GM12878 (cell line): Measurements from ENCODE around the gene C10orf67. TPM values are rescaled to one million over a fixed set of nuclear protein-coding genes. Genes with fewer than 3 reads are reported as not detected.

Source experiments
- ATAC-seq: fragments of 200-7000 bp; cut with Tn5 transposase; 3 replicates; pipeline ENCODE4 v1.9.1; 2020; ENCODE audit warnings: mild to moderate bottlenecking, moderate library complexity
- BruUV-seq: library from RNA; stranded (reverse); fragments of 400-500 nt; replicated peaks from 2 replicates; lab custom pipeline; 2021; lab: Mats Ljungman, UMichigan
- CTCF ChIA-PET: fragments of 300-600 bp; sonication (Branson Sonifier 250); formaldehyde crosslinking; extraction: SDS; loops from one replicate; lab custom pipeline; 2021; ENCODE audit warnings: inconsistent platforms; lab: Yijun Ruan, JAX
- POLR2A ChIA-PET: fragments of 350-600 bp; formaldehyde crosslinking; extraction: SDS; loops from one replicate; lab custom pipeline; 2021; ENCODE audit warnings: inconsistent platforms; lab: Charles Lee
- RAD21 ChIA-PET: fragments of 300-600 bp; sonication (Branson Sonifier 250); formaldehyde crosslinking; loops from one replicate; lab custom pipeline; 2023; ENCODE audit warnings: antibody characterized with exemption; ENCODE audit not compliant: unreplicated experiment; lab: Charles Lee
- SMC1A ChIA-PET: fragments of 300-600 bp; sonication (Branson Sonifier 250); formaldehyde crosslinking; loops from one replicate; lab custom pipeline; 2023; ENCODE audit not compliant: unreplicated experiment, uncharacterized antibody; lab: Charles Lee
- DNase-seq: peaks from one replicate; pipeline ENCODE4 v3.0.0-alpha.2; 2011; ENCODE audit warnings: low read depth, low spot score
- FAIRE-seq: peaks from 3 replicates; lab custom pipeline; 2011; peaks lifted over from hg19 to GRCh38; lab: Jason Lieb, UNC
- H2AFZ ChIP-seq: 2 replicates; pipeline ENCODE4 v1.6.0; 2011; ENCODE audit warnings: low read depth, low read length, control low read depth; ENCODE audit not compliant: control insufficient read depth
- H3K27ac ChIP-seq: 2 replicates; pipeline ENCODE4 v1.5.1; 2011; ENCODE audit warnings: control low read depth; ENCODE audit not compliant: control insufficient read depth, insufficient read depth
- H3K27me3 ChIP-seq, 2 experiments: replicated peaks in 1 of 2; 2 replicates each; pipeline versions ENCODE4 v1.6.0 to v1.6.1; 2011; ENCODE audit warnings: low read length in 1 of 2; ENCODE audit not compliant: control insufficient read depth in 2 of 2, insufficient read depth in 2 of 2
- H3K36me3 ChIP-seq, 2 experiments: 2 replicates each; pipeline ENCODE4 v1.5.1; 2011; ENCODE audit warnings: low read length in 1 of 2; ENCODE audit not compliant: control insufficient read depth in 2 of 2, insufficient read depth in 2 of 2
- H3K4me1 ChIP-seq: 2 replicates; pipeline ENCODE4 v1.6.1; 2011; ENCODE audit warnings: mild to moderate bottlenecking, low read length, moderate library complexity, mixed read lengths; ENCODE audit not compliant: control insufficient read depth, insufficient read depth
- H3K4me2 ChIP-seq: 2 replicates; pipeline ENCODE4 v1.6.0; 2011; ENCODE audit warnings: control low read depth; ENCODE audit not compliant: control insufficient read depth, insufficient read depth
- H3K4me3 ChIP-seq: fragments of 200-600 bp; sonication (generic); 2 replicates; pipeline ENCODE4 v1.5.1; 2016
- H3K79me2 ChIP-seq: 2 replicates; pipeline ENCODE4 v1.6.0; 2011; ENCODE audit warnings: low read length; ENCODE audit not compliant: control insufficient read depth, insufficient read depth
- H3K9ac ChIP-seq: 2 replicates; pipeline ENCODE4 v1.8.0; 2011; ENCODE audit warnings: low read length, control low read depth, mixed read lengths; ENCODE audit not compliant: control insufficient read depth, insufficient read depth
- H3K9me3 ChIP-seq: replicated peaks from 3 replicates; pipeline ENCODE4 v1.5.1; 2011; ENCODE audit warnings: mild to moderate bottlenecking, low read length; ENCODE audit not compliant: control insufficient read depth, insufficient read depth
- H4K20me1 ChIP-seq: 2 replicates; pipeline ENCODE4 v1.6.0; 2011; ENCODE audit not compliant: control insufficient read depth, insufficient read depth
- BHLHE40 ChIP-seq, 2 experiments: fragments of 450-650 bp in 1 of 2; IDR thresholded peaks; 2 replicates each; pipeline ENCODE4 v1.6.1; 2011 to 2017; ENCODE audit warnings: low read depth in 2 of 2, borderline replicate concordance in 1 of 2, improper control_type of control experiment in 1 of 2, low read length in 1 of 2, mild to moderate bottlenecking in 1 of 2
- ETV6 ChIP-seq, 2 experiments: fragments of 450-650 bp in 1 of 2; IDR thresholded peaks in 1 of 2; conservative IDR thresholded peaks in 1 of 2; 2 replicates each; pipeline ENCODE4 v1.6.1; 2014; ENCODE audit warnings: antibody characterized with exemption in 1 of 2, borderline replicate concordance in 1 of 2, low read depth in 1 of 2, mild to moderate bottlenecking in 1 of 2, moderate library complexity in 1 of 2
- FOXM1 ChIP-seq: IDR thresholded peaks from 2 replicates; pipeline ENCODE4 v1.6.1; 2012; ENCODE audit warnings: low read depth, mild to moderate bottlenecking, inconsistent platforms, low read length, moderate library complexity
- IKZF2 ChIP-seq, 2 experiments: fragments of 450-650 bp; IDR thresholded peaks; 2 replicates each; pipeline ENCODE4 v1.6.1; 2017; ENCODE audit warnings: mild to moderate bottlenecking in 2 of 2, moderate library complexity in 2 of 2
- MTA3 ChIP-seq: IDR thresholded peaks from 2 replicates; pipeline ENCODE4 v1.6.1; 2012; ENCODE audit warnings: low read length, inconsistent platforms, borderline replicate concordance
- NR2C2 ChIP-seq: IDR thresholded peaks from 2 replicates; pipeline ENCODE4 v1.6.1; 2011; ENCODE audit warnings: borderline replicate concordance, low read depth; ENCODE audit not compliant: control insufficient read depth, insufficient read length
- POLR2AphosphoS5 ChIP-seq: IDR thresholded peaks from 2 replicates; pipeline ENCODE4 v1.6.1; 2011; ENCODE audit warnings: mild to moderate bottlenecking, low read length, inconsistent platforms
- SREBF2 ChIP-seq: IDR thresholded peaks from 2 replicates; pipeline ENCODE4 v1.6.1; 2012; ENCODE audit warnings: mild to moderate bottlenecking, low read length
- STAT3 ChIP-seq: IDR thresholded peaks from 2 replicates; pipeline ENCODE4 v1.6.1; 2011; ENCODE audit warnings: low read depth, low read length, improper control_type of control experiment
- TAF1 ChIP-seq: IDR thresholded peaks from 2 replicates; pipeline ENCODE4 v1.6.1; 2011; ENCODE audit warnings: mild to moderate bottlenecking, low read depth, low read length, borderline replicate concordance
- TCF12 ChIP-seq: IDR thresholded peaks from 2 replicates; pipeline ENCODE4 v1.6.1; 2011; ENCODE audit warnings: low read depth, mild to moderate bottlenecking, low read length
- ZNF217 ChIP-seq: fragments of 450-650 bp; IDR thresholded peaks from 2 replicates; pipeline ENCODE4 v1.6.1; 2017; ENCODE audit warnings: antibody characterized with exemption, mild to moderate bottlenecking
- WGBS: methylation state at CpG from one replicate; pipeline ENCODE4 v1.1.6; 2016; ENCODE audit warnings: low lambda C conversion rate; ENCODE audit not compliant: insufficient replicate concordance, insufficient coverage; ENCODE audit errors: missing lambda C conversion rate; 5-methylcytosine and 5-hydroxymethylcytosine counted together
- in situ Hi-C: fragments of 300-500 bp; cut with MboI; formaldehyde crosslinking; loops from 9 replicates; pipeline ENCODE4 v1.14.3; 2018; ENCODE audit warnings: mixed read lengths
- intact Hi-C: fragments of 100-400 bp; cut with micrococcal nuclease; formaldehyde crosslinking; loops from one replicate; pipeline ENCODE4 v1.14.2; 2022; ENCODE audit not compliant: unreplicated experiment
- polyA plus RNA-seq, 11 experiments: library from polyadenylated mRNA; depleted of rRNA in 4 of 11; unstranded in 6 of 11; stranded (reverse) in 5 of 11; fragments of >200 nt; fragmentation: Nextera tagmentation in 4 of 11; fragmentation: Illumina TruSeq in 1 of 11; extraction: Ambion mirVana in 4 of 11; extraction: Trizol in 1 of 11; gene quantifications; 1 replicate in 1 of 11; 2 replicates in 10 of 11; pipeline versions ENCODE4 v1.2.1 to v1.2.3, GENCODE V29; 2011 to 2016; ENCODE audit warnings: inconsistent platforms in 2 of 11, missing spikeins in 2 of 11, low read depth in 1 of 11
- total RNA-seq, 4 experiments: library from RNA; depleted of rRNA in 3 of 4; stranded (reverse); fragments of >200 nt in 3 of 4; fragmentation: Illumina TruSeq in 1 of 4; extraction: Trizol in 1 of 4; gene quantifications; 2 replicates each; pipeline versions ENCODE4 v1.2.1 to v1.2.3, GENCODE V29; 2013 to 2021
- TF ChIP-seq, protein P1 (sequence below): fragments of 450-650 bp; IDR thresholded peaks from 2 replicates; pipeline ENCODE4 v1.6.1; 2017; ENCODE audit warnings: antibody characterized with exemption, mild to moderate bottlenecking, moderate library complexity
- TF ChIP-seq, protein P2 (sequence below): IDR thresholded peaks from 2 replicates; pipeline ENCODE4 v1.6.1; 2011; ENCODE audit warnings: mild to moderate bottlenecking, low read depth, low read length, moderate library complexity; ENCODE audit not compliant: insufficient replicate concordance
- TF ChIP-seq, protein P3 (sequence below): IDR thresholded peaks from 2 replicates; pipeline ENCODE4 v1.6.1; 2011; ENCODE audit warnings: low read depth, mild to moderate bottlenecking, low read length, moderate library complexity, borderline replicate concordance; ENCODE audit errors: extremely low read depth
- TF ChIP-seq, protein P4 (sequence below): fragments of 450-650 bp; formaldehyde crosslinking; IDR thresholded peaks from 2 replicates; pipeline ENCODE4 v1.4.0; 2022; ENCODE audit warnings: mild to moderate bottlenecking, moderate library complexity

The C10orf67 gene
- total and polyA plus RNA-seq, 10 of the 15 experiments (the other 5 are each of a cell fraction or from before 2014, with no cell fraction given) = 0.06 TPM; not detected in 9

DNA sequence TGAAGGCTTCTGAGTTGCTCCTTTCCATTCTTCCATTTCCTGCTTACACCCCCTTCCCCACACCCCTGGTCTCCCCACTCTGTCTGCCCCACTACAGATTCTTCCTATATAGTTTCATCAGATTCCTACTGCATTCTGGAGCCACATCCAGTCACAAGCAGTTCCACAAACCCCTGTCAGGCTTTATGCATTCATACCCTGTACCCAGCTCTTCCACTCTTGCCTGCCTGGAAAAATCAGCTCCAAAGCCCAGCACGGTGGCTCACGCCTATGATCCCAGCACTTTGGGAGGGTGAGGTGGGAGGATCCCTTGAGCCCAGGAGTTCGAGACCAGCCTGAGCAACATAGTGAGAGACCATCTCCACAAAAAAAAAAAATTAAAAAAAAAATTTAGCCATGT, 60.4 kb downstream of the C10orf67 start (continued):
- TF ChIP-seq, protein P1, sequence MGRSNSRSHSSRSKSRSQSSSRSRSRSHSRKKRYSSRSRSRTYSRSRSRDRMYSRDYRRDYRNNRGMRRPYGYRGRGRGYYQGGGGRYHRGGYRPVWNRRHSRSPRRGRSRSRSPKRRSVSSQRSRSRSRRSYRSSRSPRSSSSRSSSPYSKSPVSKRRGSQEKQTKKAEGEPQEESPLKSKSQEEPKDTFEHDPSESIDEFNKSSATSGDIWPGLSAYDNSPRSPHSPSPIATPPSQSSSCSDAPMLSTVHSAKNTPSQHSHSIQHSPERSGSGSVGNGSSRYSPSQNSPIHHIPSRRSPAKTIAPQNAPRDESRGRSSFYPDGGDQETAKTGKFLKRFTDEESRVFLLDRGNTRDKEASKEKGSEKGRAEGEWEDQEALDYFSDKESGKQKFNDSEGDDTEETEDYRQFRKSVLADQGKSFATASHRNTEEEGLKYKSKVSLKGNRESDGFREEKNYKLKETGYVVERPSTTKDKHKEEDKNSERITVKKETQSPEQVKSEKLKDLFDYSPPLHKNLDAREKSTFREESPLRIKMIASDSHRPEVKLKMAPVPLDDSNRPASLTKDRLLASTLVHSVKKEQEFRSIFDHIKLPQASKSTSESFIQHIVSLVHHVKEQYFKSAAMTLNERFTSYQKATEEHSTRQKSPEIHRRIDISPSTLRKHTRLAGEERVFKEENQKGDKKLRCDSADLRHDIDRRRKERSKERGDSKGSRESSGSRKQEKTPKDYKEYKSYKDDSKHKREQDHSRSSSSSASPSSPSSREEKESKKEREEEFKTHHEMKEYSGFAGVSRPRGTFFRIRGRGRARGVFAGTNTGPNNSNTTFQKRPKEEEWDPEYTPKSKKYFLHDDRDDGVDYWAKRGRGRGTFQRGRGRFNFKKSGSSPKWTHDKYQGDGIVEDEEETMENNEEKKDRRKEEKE = no peak
- TF ChIP-seq STAT3 (no peak), ZNF217 (no peak), TCF12 (no peak)

DNA sequence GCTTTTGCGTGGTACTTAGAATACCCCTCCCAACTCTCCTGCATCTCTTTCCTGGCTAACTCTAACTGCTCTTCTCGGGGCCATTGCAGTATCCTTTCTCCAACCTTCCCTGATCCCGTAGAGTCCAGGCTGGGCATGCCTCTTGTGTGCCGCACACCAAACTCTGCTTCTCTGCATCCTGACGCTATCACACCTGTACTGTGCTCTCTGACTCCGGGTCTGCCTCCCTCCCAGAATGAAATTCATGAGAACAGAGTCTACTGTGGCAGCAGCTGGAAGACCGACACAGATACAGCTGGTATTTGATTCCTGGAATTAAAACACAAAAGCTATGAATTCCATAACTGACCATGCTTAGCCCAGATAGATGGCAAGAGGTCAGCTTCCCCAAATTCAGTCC, 60.9 kb downstream of the C10orf67 start:
- H3K9me3 ChIP-seq = no peaks in the 10 kb centered on the region
- no peak for FAIRE-seq
- no peak overlapping the region for H3K4me3 ChIP-seq
- H3K27me3 ChIP-seq = no peaks in the 10 kb centered on the region
- BruUV-seq = no TSS peak
- ChIA-PET RAD21 (no interaction called here), SMC1A (no interaction called here), CTCF (no interaction called here), POLR2A (interaction anchor here (0.5 kb wide), 1 partner anchor 42 kb away, joined by 3 read pairs; no protein-coding TSS in a partner anchor)
- WGBS = 21% methylated on average over 7 of the region's 7 CpGs
- H3K9ac ChIP-seq = no peak overlapping the region
- intact Hi-C loops = no loop called here
- H3K4me2 ChIP-seq = no peak overlapping the region
- H2AFZ ChIP-seq = no peak overlapping the region
- H3K36me3 ChIP-seq = no peaks in the 10 kb centered on the region
- no peak overlapping the region for H3K27ac ChIP-seq
- ATAC-seq = no peak
- H4K20me1 ChIP-seq = no peaks in the 10 kb centered on the region
- H3K4me1 ChIP-seq = no peaks in the 10 kb centered on the region
- in situ Hi-C loops = no loop called here
- DNase-seq = no peak
- no peaks in the 10 kb centered on the region for H3K79me2 ChIP-seq
- TF ChIP-seq ETV6 (conservative IDR thresholded peaks at IDR 0.05 in 1 of 2, IDR thresholded peaks at IDR 0.05 in 1 of 2; ENCODE audit: borderline replicate concordance in 1 of 2, low read depth in 1 of 2) (no peak), SREBF2 (no peak), FOXM1 (no peak), BHLHE40 (IDR thresholded peaks at IDR 0.05; ENCODE audit: borderline replicate concordance in 1 of 2, low read depth in 2 of 2, low read length in 1 of 2) (no peak), POLR2AphosphoS5 (no peak), IKZF2 (IDR thresholded peaks at IDR 0.05) (no peak), MTA3 (no peak), NR2C2 (no peak), TAF1 (no peak)
- TF ChIP-seq, protein P2, sequence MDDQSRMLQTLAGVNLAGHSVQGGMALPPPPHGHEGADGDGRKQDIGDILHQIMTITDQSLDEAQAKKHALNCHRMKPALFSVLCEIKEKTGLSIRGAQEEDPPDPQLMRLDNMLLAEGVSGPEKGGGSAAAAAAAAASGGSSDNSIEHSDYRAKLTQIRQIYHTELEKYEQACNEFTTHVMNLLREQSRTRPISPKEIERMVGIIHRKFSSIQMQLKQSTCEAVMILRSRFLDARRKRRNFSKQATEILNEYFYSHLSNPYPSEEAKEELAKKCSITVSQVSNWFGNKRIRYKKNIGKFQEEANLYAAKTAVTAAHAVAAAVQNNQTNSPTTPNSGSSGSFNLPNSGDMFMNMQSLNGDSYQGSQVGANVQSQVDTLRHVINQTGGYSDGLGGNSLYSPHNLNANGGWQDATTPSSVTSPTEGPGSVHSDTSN = no peak
- TF ChIP-seq, protein P3, sequence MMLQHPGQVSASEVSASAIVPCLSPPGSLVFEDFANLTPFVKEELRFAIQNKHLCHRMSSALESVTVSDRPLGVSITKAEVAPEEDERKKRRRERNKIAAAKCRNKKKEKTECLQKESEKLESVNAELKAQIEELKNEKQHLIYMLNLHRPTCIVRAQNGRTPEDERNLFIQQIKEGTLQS = no peak
- TF ChIP-seq, protein P4, sequence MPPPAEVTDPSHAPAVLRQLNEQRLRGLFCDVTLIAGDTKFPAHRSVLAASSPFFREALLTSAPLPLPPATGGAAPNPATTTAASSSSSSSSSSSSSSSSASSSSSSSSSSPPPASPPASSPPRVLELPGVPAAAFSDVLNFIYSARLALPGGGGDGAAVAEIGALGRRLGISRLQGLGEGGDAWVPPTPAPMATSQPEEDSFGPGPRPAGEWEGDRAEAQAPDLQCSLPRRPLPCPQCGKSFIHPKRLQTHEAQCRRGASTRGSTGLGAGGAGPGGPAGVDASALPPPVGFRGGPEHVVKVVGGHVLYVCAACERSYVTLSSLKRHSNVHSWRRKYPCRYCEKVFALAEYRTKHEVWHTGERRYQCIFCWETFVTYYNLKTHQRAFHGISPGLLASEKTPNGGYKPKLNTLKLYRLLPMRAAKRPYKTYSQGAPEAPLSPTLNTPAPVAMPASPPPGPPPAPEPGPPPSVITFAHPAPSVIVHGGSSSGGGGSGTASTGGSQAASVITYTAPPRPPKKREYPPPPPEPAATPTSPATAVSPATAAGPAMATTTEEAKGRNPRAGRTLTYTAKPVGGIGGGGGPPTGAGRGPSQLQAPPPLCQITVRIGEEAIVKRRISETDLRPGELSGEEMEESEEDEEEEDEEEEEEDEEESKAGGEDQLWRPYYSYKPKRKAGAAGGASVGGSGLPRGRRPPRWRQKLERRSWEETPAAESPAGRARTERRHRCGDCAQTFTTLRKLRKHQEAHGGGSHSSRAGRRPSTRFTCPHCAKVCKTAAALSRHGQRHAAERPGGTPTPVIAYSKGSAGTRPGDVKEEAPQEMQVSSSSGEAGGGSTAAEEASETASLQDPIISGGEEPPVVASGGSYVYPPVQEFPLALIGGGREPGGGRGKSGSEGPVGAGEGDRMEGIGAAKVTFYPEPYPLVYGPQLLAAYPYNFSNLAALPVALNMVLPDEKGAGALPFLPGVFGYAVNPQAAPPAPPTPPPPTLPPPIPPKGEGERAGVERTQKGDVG (CRISPR knock-in tag) = no peak
